Osteocyte (in vitro differentiated cells): ENCODE data around the gene MTTP. TPM values are rescaled to one million over a fixed set of nuclear protein-coding genes. Genes with fewer than 3 reads are reported as not detected.

Experiments used
- DNase-seq: peaks from one replicate; pipeline ENCODE4 v3.0.0; 2021; ENCODE audit warnings: mixed read lengths; ENCODE audit not compliant: unreplicated experiment; ENCODE audit errors: extremely low spot score
- H3K27ac Mint-ChIP-seq: one replicate; pipeline ENCODE4 v1.8.0; 2021; ENCODE audit warnings: mild to moderate bottlenecking, mixed read lengths; ENCODE audit not compliant: unreplicated experiment
- H3K27me3 Mint-ChIP-seq: one replicate; pipeline ENCODE4 v1.8.0; 2021; ENCODE audit warnings: mixed read lengths; ENCODE audit not compliant: unreplicated experiment
- H3K36me3 Mint-ChIP-seq: one replicate; pipeline ENCODE4 v1.8.0; 2021; ENCODE audit warnings: mixed read lengths; ENCODE audit not compliant: unreplicated experiment
- H3K4me1 Mint-ChIP-seq: one replicate; pipeline ENCODE4 v1.8.0; 2021; ENCODE audit warnings: mixed read lengths; ENCODE audit not compliant: unreplicated experiment
- H3K4me3 Mint-ChIP-seq: one replicate; pipeline ENCODE4 v1.8.0; 2021; ENCODE audit warnings: mild to moderate bottlenecking, moderate library complexity, mixed read lengths; ENCODE audit not compliant: unreplicated experiment
- H3K9me3 Mint-ChIP-seq: one replicate; pipeline ENCODE4 v1.8.0; 2021; ENCODE audit warnings: mixed read lengths; ENCODE audit not compliant: unreplicated experiment
- total RNA-seq: library from RNA; stranded (reverse); gene quantifications from 2 replicates; pipeline ENCODE4 v1.2.1, GENCODE V29; 2021
- TF ChIP-seq, protein P1 (sequence below): fragments of 200-600 bp; sonication (generic); IDR thresholded peaks from 2 replicates; pipeline ENCODE4 v1.5.0; 2021; ENCODE audit warnings: antibody characterized with exemption, mild to moderate bottlenecking, moderate library complexity

The MTTP gene
- total RNA-seq, 1 donor from 2014 or later: not detected

DNA sequence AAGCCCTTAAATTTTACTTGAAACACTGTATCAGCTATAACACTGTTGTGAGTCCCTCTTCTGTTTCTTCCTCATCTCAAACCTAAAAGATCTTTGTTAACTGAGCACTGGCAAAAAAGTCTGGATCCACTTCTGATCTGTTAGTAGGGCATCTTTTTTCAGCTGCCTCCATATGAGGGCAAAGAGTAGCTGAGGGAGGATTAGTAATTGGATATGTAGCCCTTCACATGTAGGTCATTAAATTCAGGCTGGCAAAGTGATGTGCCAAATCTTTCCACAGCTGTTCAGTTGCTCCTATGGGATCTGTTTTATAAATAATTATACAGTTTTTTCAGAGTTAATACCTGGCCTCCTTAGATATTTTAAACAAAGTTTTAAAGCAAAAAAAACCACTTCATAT is 9.7 kb upstream of the MTTP start:
- H3K27me3 Mint-ChIP-seq: peaks cover 37% of the 10 kb centered on the region
- no peak for DNase-seq
- H3K9me3 Mint-ChIP-seq: no peaks in the 10 kb centered on the region
- TF ChIP-seq, protein P1, sequence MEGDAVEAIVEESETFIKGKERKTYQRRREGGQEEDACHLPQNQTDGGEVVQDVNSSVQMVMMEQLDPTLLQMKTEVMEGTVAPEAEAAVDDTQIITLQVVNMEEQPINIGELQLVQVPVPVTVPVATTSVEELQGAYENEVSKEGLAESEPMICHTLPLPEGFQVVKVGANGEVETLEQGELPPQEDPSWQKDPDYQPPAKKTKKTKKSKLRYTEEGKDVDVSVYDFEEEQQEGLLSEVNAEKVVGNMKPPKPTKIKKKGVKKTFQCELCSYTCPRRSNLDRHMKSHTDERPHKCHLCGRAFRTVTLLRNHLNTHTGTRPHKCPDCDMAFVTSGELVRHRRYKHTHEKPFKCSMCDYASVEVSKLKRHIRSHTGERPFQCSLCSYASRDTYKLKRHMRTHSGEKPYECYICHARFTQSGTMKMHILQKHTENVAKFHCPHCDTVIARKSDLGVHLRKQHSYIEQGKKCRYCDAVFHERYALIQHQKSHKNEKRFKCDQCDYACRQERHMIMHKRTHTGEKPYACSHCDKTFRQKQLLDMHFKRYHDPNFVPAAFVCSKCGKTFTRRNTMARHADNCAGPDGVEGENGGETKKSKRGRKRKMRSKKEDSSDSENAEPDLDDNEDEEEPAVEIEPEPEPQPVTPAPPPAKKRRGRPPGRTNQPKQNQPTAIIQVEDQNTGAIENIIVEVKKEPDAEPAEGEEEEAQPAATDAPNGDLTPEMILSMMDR: no peak
- peak overlapping the region; percentile 49 for H3K4me3 Mint-ChIP-seq
- H3K36me3 Mint-ChIP-seq: no peaks in the 10 kb centered on the region
- H3K4me1 Mint-ChIP-seq: peaks cover 17% of the 10 kb centered on the region
- no peak overlapping the region for H3K27ac Mint-ChIP-seq

DNA sequence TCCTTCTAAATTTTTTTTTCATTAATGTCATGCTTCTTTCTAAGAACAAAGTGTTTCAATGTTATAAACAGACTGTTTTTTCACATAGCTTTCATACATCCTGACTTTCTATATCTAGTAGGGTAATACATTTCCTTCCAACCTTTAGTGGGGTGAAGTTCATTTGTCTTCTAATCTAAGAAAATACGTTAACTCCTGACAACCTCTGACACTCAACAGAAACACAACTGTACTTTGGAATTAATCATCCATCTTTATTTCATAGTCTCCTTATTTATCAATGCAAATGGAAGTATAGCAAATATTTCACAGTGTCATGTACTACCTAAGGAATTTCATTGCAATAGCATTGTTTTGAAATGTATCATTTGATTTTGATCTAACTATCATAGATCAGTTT is 2.7 kb upstream of the MTTP start:
- Mint-ChIP-seq H3K27me3 (peaks cover 54% of the 10 kb centered on the region), H3K4me3 (no peak overlapping the region), H3K27ac (no peak overlapping the region), H3K9me3 (no peaks in the 10 kb centered on the region), H3K4me1 (no peaks in the 10 kb centered on the region), H3K36me3 (no peaks in the 10 kb centered on the region)
- DNase-seq: no peak
- TF ChIP-seq, protein P1: no peak

DNA sequence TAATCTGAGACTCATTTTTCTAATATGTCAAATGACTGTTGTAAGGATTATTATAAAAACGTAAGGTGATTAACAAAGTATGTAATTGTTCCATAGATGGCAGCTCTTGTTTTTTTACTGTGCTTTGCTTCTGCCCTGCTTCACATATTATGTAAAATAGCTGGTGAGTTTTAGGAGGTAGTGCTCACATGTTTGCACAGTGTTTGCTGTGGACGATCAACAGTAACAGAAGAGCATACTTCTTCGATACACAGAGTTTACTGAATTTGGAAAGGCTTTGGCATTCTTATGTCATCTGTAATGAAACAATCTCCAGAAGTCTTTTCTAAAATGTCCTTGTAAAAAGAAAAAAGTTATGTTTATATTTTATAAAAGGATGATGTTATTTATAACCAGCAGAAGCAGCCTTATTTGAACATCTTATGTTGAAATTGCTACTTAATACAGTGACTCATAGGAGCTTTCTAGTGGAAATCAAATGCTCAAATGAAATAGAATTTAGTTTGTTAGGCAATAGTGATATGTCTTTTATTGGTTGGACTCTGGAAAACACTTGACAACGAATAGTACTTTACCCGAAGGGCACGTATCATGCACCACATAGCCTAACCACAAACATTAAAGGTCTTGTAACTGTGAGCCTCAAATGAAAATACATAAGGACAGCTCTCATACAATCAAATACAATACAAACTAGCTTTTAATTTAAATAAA is 1.9 kb upstream of the MTTP start:
- no peaks in the 10 kb centered on the region for H3K9me3 Mint-ChIP-seq

DNA sequence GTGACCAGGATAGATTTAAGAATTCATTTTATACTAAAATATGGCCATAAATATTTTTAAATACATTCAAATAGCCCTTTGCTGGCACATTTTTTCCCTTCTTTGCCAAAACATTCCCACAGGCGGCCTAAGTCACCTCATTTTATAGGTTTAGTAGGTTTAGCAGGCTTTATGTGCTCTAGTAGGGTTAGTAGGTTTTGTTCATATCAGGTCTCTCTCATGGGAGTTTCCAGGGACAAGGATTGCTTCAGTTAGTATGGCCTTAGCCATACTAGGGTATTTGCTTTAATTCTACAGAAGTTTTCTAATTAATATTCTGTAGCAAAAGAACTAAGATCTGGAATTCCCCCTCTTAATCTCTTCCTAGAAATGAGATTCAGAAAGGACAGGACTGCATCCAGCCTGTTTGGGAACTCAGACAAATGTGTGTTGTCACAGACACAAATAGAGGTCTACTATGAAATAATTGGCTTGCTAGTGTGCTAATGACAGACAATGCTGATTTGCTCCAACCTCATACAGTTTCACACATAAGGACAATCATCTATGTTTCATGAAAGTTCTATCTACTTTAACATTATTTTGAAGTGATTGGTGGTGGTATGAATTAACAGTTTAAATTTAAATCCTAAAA is 772 bp upstream of the MTTP start:
- Mint-ChIP-seq H3K4me1 (no peaks in the 10 kb centered on the region), H3K27me3 (peaks cover 49% of the 10 kb centered on the region), H3K27ac (no peak overlapping the region), H3K4me3 (no peak overlapping the region), H3K36me3 (no peaks in the 10 kb centered on the region), H3K9me3 (no peaks in the 10 kb centered on the region)
- TF ChIP-seq, protein P1: no peak
- no peak for DNase-seq

More for the DNA sequence above, 1.9 kb upstream of the MTTP start:
- H3K4me3 Mint-ChIP-seq: no peak overlapping the region
- no peaks in the 10 kb centered on the region for H3K4me1 Mint-ChIP-seq
- peaks cover 51% of the 10 kb centered on the region for H3K27me3 Mint-ChIP-seq
- no peak for DNase-seq
- H3K36me3 Mint-ChIP-seq: no peaks in the 10 kb centered on the region
- no peak overlapping the region for H3K27ac Mint-ChIP-seq
- TF ChIP-seq, protein P1: no peak

DNA sequence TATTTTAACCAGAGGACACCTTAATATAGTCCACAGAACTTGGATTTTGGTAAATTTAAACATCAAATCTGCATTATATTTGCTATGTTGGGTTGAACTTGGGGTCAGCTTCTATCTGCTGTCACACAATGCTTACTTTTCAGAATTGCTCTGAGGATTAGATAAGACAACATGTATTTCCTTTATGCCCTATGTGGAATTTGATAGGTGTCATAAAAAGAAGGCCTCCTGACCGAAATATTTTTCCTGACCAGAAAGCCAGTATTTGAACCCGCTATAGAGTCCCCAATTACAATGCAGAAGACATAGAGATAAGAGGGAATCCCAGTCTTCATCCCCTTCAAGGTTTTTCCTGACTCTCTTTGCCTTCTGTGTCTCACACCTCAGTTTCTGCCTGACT is 4.1 kb downstream of the MTTP start:
- H3K4me3 Mint-ChIP-seq: no peak overlapping the region
- no peaks in the 10 kb centered on the region for H3K4me1 Mint-ChIP-seq
- H3K36me3 Mint-ChIP-seq: no peaks in the 10 kb centered on the region
- peaks cover 43% of the 10 kb centered on the region for H3K27me3 Mint-ChIP-seq
- no peak overlapping the region for H3K27ac Mint-ChIP-seq
- TF ChIP-seq, protein P1: no peak
- DNase-seq: no peak
- no peaks in the 10 kb centered on the region for H3K9me3 Mint-ChIP-seq
